WTC11 (cell line): ENCODE results near the gene HLF. TPM values are rescaled to one million over a fixed set of nuclear protein-coding genes. Genes with fewer than 3 reads are reported as not detected.

ENCODE experiments used
- ATAC-seq: fragments of 200-7000 bp; cut with Tn5 transposase; 2 replicates; pipeline ENCODE4 v1.10.0; 2021; ENCODE audit warnings: mild to moderate bottlenecking, moderate library complexity
- CTCF ChIA-PET: fragments of 300-600 bp; sonication (Branson Sonifier 250); formaldehyde crosslinking; loops from one replicate; lab custom pipeline; 2021; ENCODE audit warnings: antibody characterized with exemption; lab: Charles Lee
- POLR2A ChIA-PET: fragments of 350-600 bp; sonication (Branson Sonifier 250); formaldehyde crosslinking; loops from one replicate; lab custom pipeline; 2021; ENCODE audit warnings: antibody characterized with exemption; lab: Charles Lee
- DNase-seq: peaks from one replicate; pipeline ENCODE4 v3.0.0; 2021; ENCODE audit warnings: low spot score
- H3K27ac Mint-ChIP-seq: 2 replicates; pipeline ENCODE4 v1.8.0; 2021; ENCODE audit warnings: mixed read lengths
- H3K27me3 Mint-ChIP-seq: 2 replicates; pipeline ENCODE4 v1.8.0; 2021; ENCODE audit warnings: low read depth, mild to moderate bottlenecking, moderate library complexity, mixed read lengths
- H3K36me3 Mint-ChIP-seq: 2 replicates; pipeline ENCODE4 v1.8.0; 2021; ENCODE audit warnings: mixed read lengths
- H3K4me1 Mint-ChIP-seq: 2 replicates; pipeline ENCODE4 v1.8.0; 2022; ENCODE audit warnings: mixed read lengths
- H3K4me3 Mint-ChIP-seq: 2 replicates; pipeline ENCODE4 v1.8.0; 2021; ENCODE audit warnings: mild to moderate bottlenecking, moderate library complexity, mixed read lengths
- H3K9me3 Mint-ChIP-seq: 2 replicates; pipeline ENCODE4 v1.8.0; 2021; ENCODE audit warnings: mixed read lengths
- CREM ChIP-seq: sonication (generic); formaldehyde crosslinking; IDR thresholded peaks from 2 replicates; pipeline ENCODE4 v1.8.1; 2022; ENCODE audit warnings: mild to moderate bottlenecking, missing genetic modification reagents, moderate library complexity
- E2F5 ChIP-seq: sonication (generic); formaldehyde crosslinking; IDR thresholded peaks from 2 replicates; pipeline ENCODE4 v1.8.1; 2022; ENCODE audit warnings: mild to moderate bottlenecking, moderate library complexity, missing genetic modification reagents
- ETV6 ChIP-seq: sonication (generic); formaldehyde crosslinking; IDR thresholded peaks from 2 replicates; pipeline ENCODE4 v1.8.1; 2022; ENCODE audit warnings: mild to moderate bottlenecking, missing genetic modification reagents
- HMGXB4 ChIP-seq: sonication (generic); formaldehyde crosslinking; IDR thresholded peaks from 2 replicates; pipeline ENCODE4 v1.8.1; 2023; ENCODE audit warnings: mild to moderate bottlenecking, moderate library complexity, missing genetic modification reagents
- JUN ChIP-seq: sonication (generic); formaldehyde crosslinking; IDR thresholded peaks from 2 replicates; pipeline ENCODE4 v1.8.0; 2023; ENCODE audit warnings: mild to moderate bottlenecking, missing genetic modification reagents
- NFATC4 ChIP-seq: fragments of 250-450 bp; sonication (Bioruptor Pico); IDR thresholded peaks from 2 replicates; pipeline ENCODE4 v1.9.0; 2021; ENCODE audit warnings: mild to moderate bottlenecking
- PRDM15 ChIP-seq: sonication (generic); formaldehyde crosslinking; IDR thresholded peaks from 2 replicates; pipeline ENCODE4 v1.8.0; 2022; ENCODE audit warnings: missing genetic modification reagents
- PRRX2 ChIP-seq: fragments of 250-450 bp; sonication (Bioruptor Pico); IDR thresholded peaks from 2 replicates; pipeline ENCODE4 v1.8.0; 2021; ENCODE audit warnings: mild to moderate bottlenecking
- SOX15 ChIP-seq: fragments of 250-450 bp; sonication (Bioruptor Pico); IDR thresholded peaks from 2 replicates; pipeline ENCODE4 v1.9.0; 2021; ENCODE audit warnings: mild to moderate bottlenecking
- SP1 ChIP-seq: sonication (generic); formaldehyde crosslinking; conservative IDR thresholded peaks from 2 replicates; pipeline ENCODE4 v1.8.1; 2022; ENCODE audit warnings: missing genetic modification reagents
- TP53 ChIP-seq: sonication (generic); formaldehyde crosslinking; IDR thresholded peaks from 2 replicates; pipeline ENCODE4 v1.8.1; 2023; ENCODE audit warnings: mild to moderate bottlenecking, missing genetic modification reagents
- USF2 ChIP-seq: sonication (generic); formaldehyde crosslinking; IDR thresholded peaks from 2 replicates; pipeline ENCODE4 v1.8.1; 2023; ENCODE audit warnings: mild to moderate bottlenecking, missing genetic modification reagents, moderate library complexity
- ZMAT4 ChIP-seq: fragments of 250-450 bp; sonication (Bioruptor Pico); IDR thresholded peaks from 2 replicates; pipeline ENCODE4 v1.9.0; 2021; ENCODE audit warnings: mild to moderate bottlenecking
- ZNF121 ChIP-seq: sonication (generic); formaldehyde crosslinking; IDR thresholded peaks from 2 replicates; pipeline ENCODE4 v1.8.0; 2023; ENCODE audit warnings: missing genetic modification reagents
- ZNF232 ChIP-seq: sonication (generic); formaldehyde crosslinking; IDR thresholded peaks from 2 replicates; pipeline ENCODE4 v1.8.0; 2022; ENCODE audit warnings: mild to moderate bottlenecking, missing genetic modification reagents
- ZNF317 ChIP-seq: sonication (generic); formaldehyde crosslinking; IDR thresholded peaks from 2 replicates; pipeline ENCODE4 v1.8.1; 2023; ENCODE audit warnings: low read depth, mild to moderate bottlenecking, moderate library complexity, missing genetic modification reagents, borderline replicate concordance
- ZNF416 ChIP-seq: fragments of 250-450 bp; sonication (Bioruptor Pico); IDR thresholded peaks from 2 replicates; pipeline ENCODE4 v1.9.0; 2021; ENCODE audit warnings: mild to moderate bottlenecking, inconsistent platforms
- ZNF512 ChIP-seq: sonication (generic); formaldehyde crosslinking; IDR thresholded peaks from 2 replicates; pipeline ENCODE4 v1.8.1; 2022; ENCODE audit warnings: missing genetic modification reagents, borderline replicate concordance
- total RNA-seq: library from RNA; stranded (reverse); gene quantifications from 3 replicates; pipeline ENCODE4 v1.2.3, GENCODE V29; 2021

HLF gene
- total RNA-seq, 1 experiment from 2014 or later: 0.31 TPM

- no peaks in the 10 kb centered on the region for H3K9me3 Mint-ChIP-seq
- no peaks in the 10 kb centered on the region; the same call in 1 of the 2 replicates for H3K27me3 Mint-ChIP-seq
- no peaks in the 10 kb centered on the region for H3K36me3 Mint-ChIP-seq
- DNase-seq (no peak), ATAC-seq (peak; percentile 75)
- H3K27ac Mint-ChIP-seq: no peak overlapping the region
- H3K4me3 Mint-ChIP-seq: peak overlapping the region; percentile 52
- TF ChIP-seq ZNF512 (CRISPR knock-in tag): 0 out of 2 replicates have a peak, but pooled peaks have one; percentile 45
- TF ChIP-seq JUN (CRISPR knock-in tag): no peak
- ChIA-PET CTCF (interaction anchor here (0.7 to 1.8 kb wide), 4 partner anchors 13 to 39 kb away, joined by 3 to 5 read pairs (median 4); no protein-coding TSS in a partner anchor), POLR2A (no interaction called here)
- H3K4me1 Mint-ChIP-seq: peaks cover 21% of the 10 kb centered on the region
Measured at GRCh38 chr17:55334881-55335540, 70.3 kb downstream of the HLF start.

GRCh38 chr17:55335625-55336024 is 70.9 kb downstream of the HLF start:
- H3K27ac Mint-ChIP-seq: no peak overlapping the region
- DNase-seq (no peak), ATAC-seq (peak; percentile 35)
- peaks cover 21% of the 10 kb centered on the region for H3K4me1 Mint-ChIP-seq
- no peaks in the 10 kb centered on the region for H3K9me3 Mint-ChIP-seq
- no peaks in the 10 kb centered on the region; the same call in 1 of the 2 replicates for H3K27me3 Mint-ChIP-seq
- H3K36me3 Mint-ChIP-seq: no peaks in the 10 kb centered on the region
- peak overlapping the region; percentile 52 for H3K4me3 Mint-ChIP-seq
- TF ChIP-seq USF2 (CRISPR knock-in tag) (no peak), PRRX2 (no peak), SP1 (CRISPR knock-in tag) (no peak), ZNF512 (CRISPR knock-in tag) (peak; percentile 13; the same call in 1 of the 2 replicates)
- POLR2A ChIA-PET: no interaction called here
- CTCF ChIA-PET: interaction anchor here (0.7 to 1.8 kb wide), 4 partner anchors 13 to 40 kb away, joined by 3 to 5 read pairs (median 4); no protein-coding TSS in a partner anchor

- DNase-seq (no peak), ATAC-seq (no peak)
- H3K4me1 Mint-ChIP-seq: peaks cover 21% of the 10 kb centered on the region
- no peaks in the 10 kb centered on the region for H3K9me3 Mint-ChIP-seq
- H3K4me3 Mint-ChIP-seq: no peak overlapping the region
- H3K27me3 Mint-ChIP-seq: no peaks in the 10 kb centered on the region; the same call in 1 of the 2 replicates
- H3K36me3 Mint-ChIP-seq: no peaks in the 10 kb centered on the region
- H3K27ac Mint-ChIP-seq: no peak overlapping the region
- CTCF ChIA-PET: no interaction called here
- POLR2A ChIA-PET: no interaction called here
- no peak for TF ChIP-seq NFATC4
- TF ChIP-seq HMGXB4 (CRISPR knock-in tag): no peak
- no peak for TF ChIP-seq PRDM15 (CRISPR knock-in tag)
- TF ChIP-seq TP53 (CRISPR knock-in tag): no peak
- no peak for TF ChIP-seq E2F5 (CRISPR knock-in tag)
- no peak for TF ChIP-seq CREM (CRISPR knock-in tag)
- TF ChIP-seq ZMAT4: no peak
- TF ChIP-seq SOX15 (CRISPR knock-in tag): no peak
- no peak for TF ChIP-seq ZNF512 (CRISPR knock-in tag)
- no peak for TF ChIP-seq ZNF416
- TF ChIP-seq ZNF232 (CRISPR knock-in tag): no peak
- no peak for TF ChIP-seq ETV6 (CRISPR knock-in tag)
- no peak for TF ChIP-seq ZNF317 (CRISPR knock-in tag)
- TF ChIP-seq ZNF121 (CRISPR knock-in tag): no peak
Measured at GRCh38 chr17:55336426-55336825, 71.7 kb downstream of the HLF start.
